ENCODE results near the gene NAMPT.

DNA sequence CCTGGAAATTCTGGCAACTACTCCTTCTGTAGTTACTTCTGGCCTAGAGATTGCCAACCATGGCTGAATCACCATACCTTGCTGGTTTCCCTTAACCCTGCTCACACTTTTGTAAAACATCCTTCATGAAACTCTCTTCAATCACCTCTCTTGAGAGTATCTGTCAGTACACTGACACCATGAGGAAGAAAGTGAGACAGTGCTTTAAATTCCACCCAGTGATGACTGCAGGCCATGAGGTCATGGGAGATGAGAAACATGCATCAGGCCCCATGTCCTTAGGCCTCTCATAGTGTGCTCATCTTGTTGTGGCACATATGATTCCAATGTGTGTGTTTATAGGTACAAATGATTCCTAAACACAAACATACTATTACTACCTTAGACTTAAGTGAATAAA lies 24.6 kb upstream of the NAMPT start:
- no peak for TF ChIP-seq POLR2AphosphoS5 (IDR thresholded peaks at IDR 0.05; ENCODE audit: low read depth, low read length)
- TF ChIP-seq POLR2A (IDR thresholded peaks at IDR 0.05; ENCODE audit: low read depth, low read length): no peak
